Measurements from ENCODE around the gene SERTAD3. TPM values are rescaled to one million over a fixed set of nuclear protein-coding genes. Genes with fewer than 3 reads are reported as not detected.
A peak's percentile ranks its signal among the peaks of the same experiment; 100 is the strongest.

Gene SERTAD3
- polyA plus RNA-seq, 1 of the 3 experiments (the other 2 are of a cell fraction), result 11.3 TPM

- peak overlapping the region; percentile 61; the same call in 1 of the 2 replicates for H2AFZ ChIP-seq (ENCODE audit: low read depth)
- peaks cover 21 to 26% of the 10 kb centered on the region in 2 experiments for H3K36me3 ChIP-seq (replicated peaks in 1 of 2; ENCODE audit: control insufficient read depth in 1 of 2, insufficient read depth in 2 of 2, low read length in 1 of 2)
- ChIA-PET CTCF (interaction anchor here (0.6 to 2.7 kb wide), 9 partner anchors 16 to 235 kb away, joined by 3 to 16 read pairs (median 4); partner anchors contain the start of genes PRX, SERTAD1 and TTC9B), POLR2A (interaction anchor here (0.6 to 3.8 kb wide), 7 partner anchors 10 to 135 kb away, joined by 3 to 17 read pairs (median 6); partner anchors contain the start of genes BLVRB and SERTAD1)
- H3K79me2 ChIP-seq (ENCODE audit: insufficient read depth), result peaks cover 44% of the 10 kb centered on the region
- peak overlapping the region; percentile 88 to 100 for H3K4me3 ChIP-seq (ENCODE audit: low read depth in 2 of 2, low read length in 1 of 2)
- H3K27me3 ChIP-seq (ENCODE audit: insufficient read depth), result no peaks in the 10 kb centered on the region
- peaks cover 32% of the 10 kb centered on the region for H4K20me1 ChIP-seq (ENCODE audit: insufficient read depth)
- peak overlapping the region; percentile 86 for H3K4me2 ChIP-seq
- H3K9me3 ChIP-seq, result no peaks in the 10 kb centered on the region
- H3K9ac ChIP-seq, result peak overlapping the region; percentile 99
- WGBS (ENCODE audit: low lambda C conversion rate), result 1% methylated on average over 49 of the region's 52 CpGs
- peak overlapping the region; percentile 96 for H3K27ac ChIP-seq (ENCODE audit: low read depth in 2 of 2, low read length in 1 of 2)
- TF ChIP-seq FOSL2 (IDR thresholded peaks at IDR 0.05; ENCODE audit: borderline replicate concordance, low read depth) (no peak), EZH2phosphoT487 (IDR thresholded peaks at IDR 0.05; ENCODE audit: borderline replicate concordance, low read depth) (no peak), TCF12 (IDR thresholded peaks at IDR 0.05) (peak; percentile 46; the same call in 1 of the 2 replicates), MAX (IDR thresholded peaks at IDR 0.05; ENCODE audit: low read depth) (peak; percentile 75), SMC3 (IDR thresholded peaks at IDR 0.05; ENCODE audit: low read depth, low read length) (no peak), MEF2A (IDR thresholded peaks at IDR 0.05; ENCODE audit: borderline replicate concordance, low read depth) (no peak), ELF1 (IDR thresholded peaks at IDR 0.05) (no peak), GABPA (IDR thresholded peaks at IDR 0.05; ENCODE audit: low read depth) (peak; percentile 33; the same call in 1 of the 2 replicates), JUND (IDR thresholded peaks at IDR 0.05) (no peak), TAF1 (IDR thresholded peaks at IDR 0.05; ENCODE audit: borderline replicate concordance, low read depth, low read length) (peak; percentile 67), SIN3A (IDR thresholded peaks at IDR 0.05; ENCODE audit: borderline replicate concordance, low read depth, low read length) (0 out of 2 replicates have a peak, but pooled peaks have one; percentile 23), MXI1 (IDR thresholded peaks at IDR 0.05; ENCODE audit: low read depth, low read length) (0 out of 2 replicates have a peak, but pooled peaks have one; percentile 40), CHD2 (IDR thresholded peaks at IDR 0.05; ENCODE audit: low read length, partially characterized antibody) (peak; percentile 96), REST (IDR thresholded peaks at IDR 0.05; ENCODE audit: low read depth, low read length) (no peak), POLR2AphosphoS5 (IDR thresholded peaks at IDR 0.05; ENCODE audit: low read depth, low read length) (peak; percentile 72), GATA2 (CRISPR knock-in tag; IDR thresholded peaks at IDR 0.05) (no peak), RFX5 (IDR thresholded peaks at IDR 0.05; ENCODE audit: low read length) (peak; percentile 40; the same call in 1 of the 2 replicates), USF2 (IDR thresholded peaks at IDR 0.05; ENCODE audit: borderline replicate concordance, low read depth, low read length) (no peak), EP300 (IDR thresholded peaks at IDR 0.05; ENCODE audit: borderline replicate concordance in 1 of 2, low read depth in 1 of 2, low read length in 1 of 2) (peak in 1 of 2 experiments; percentile 14; a peak in 1 of 4 replicates), PBX3 (IDR thresholded peaks at IDR 0.05) (peak; percentile 46), NRF1 (IDR thresholded peaks at IDR 0.05; ENCODE audit: low read depth, low read length) (peak; percentile 88), TEAD4 (IDR thresholded peaks at IDR 0.05; ENCODE audit: borderline replicate concordance, insufficient read depth) (no peak)
- peak; percentile 96 for DNase-seq
- peaks cover 13% of the 10 kb centered on the region for H3F3A ChIP-seq (replicated peaks; ENCODE audit: insufficient read depth)
- H3K4me1 ChIP-seq (ENCODE audit: control insufficient read depth in 1 of 2, insufficient read depth in 2 of 2, low read depth in 1 of 2, low read length in 1 of 2), result peaks cover 5 to 8% of the 10 kb centered on the region in 2 experiments; a peak in 2 of 4 replicates
- no peaks in the 10 kb centered on the region for H3K9me2 ChIP-seq
Measured at GRCh38 chr19:40443131-40443999, 770 bp downstream of the SERTAD3 start.

All from SK-N-SH (cell line).